ENCODE measurements around the gene RBP3. TPM values are rescaled to one million over a fixed set of nuclear protein-coding genes. Genes with fewer than 3 reads are reported as not detected.

Gene RBP3
- not detected in 2 replicates for total RNA-seq (2014; rRNA removed; shearing (Covaris generic); ENCODE audit: low replicate concordance)

- H3K27ac ChIP-seq (ENCODE audit: low read length): no peak within 1 kb of the TSS
- no peaks in the 10 kb centered on the region for H3K4me1 ChIP-seq (ENCODE audit: low read length)
- no peak for DNase-seq
- H4K20me1 ChIP-seq (ENCODE audit: insufficient read depth, low read depth, low read length): no peaks in the 10 kb centered on the region
- no peak within 1 kb of the TSS for H3K9ac ChIP-seq (ENCODE audit: low read length)
- H3K4me2 ChIP-seq (ENCODE audit: low read depth, low read length, poor library complexity, severe bottlenecking): no peak within 1 kb of the TSS
- H2AFZ ChIP-seq (ENCODE audit: low read length): no peak within 1 kb of the TSS
- H3K4me3 ChIP-seq (ENCODE audit: low read length): no peak within 1 kb of the TSS
- no peaks in the 10 kb centered on the region for H3K9me2 ChIP-seq (replicated peaks; ENCODE audit: insufficient read depth, low read length)
- H3K79me2 ChIP-seq (ENCODE audit: low read length): no peaks in the 10 kb centered on the region
- no peaks in the 10 kb centered on the region for H3K36me3 ChIP-seq (ENCODE audit: insufficient read depth, low read length)
- no peaks in the 10 kb centered on the region for H3K9me3 ChIP-seq (ENCODE audit: low read length)
- no peaks in the 10 kb centered on the region for H3K27me3 ChIP-seq (ENCODE audit: low read length)
Measured at GRCh38 chr10:47348138-47348651, at the start of gene RBP3. TSS of gene RBP3 (plus strand) at chr10:47348363. CDS start at chr10:47348485, 122 bp downstream.

GRCh38 chr10:47298715-47299114, 49.4 kb upstream of the RBP3 start:
- H3K27ac ChIP-seq (ENCODE audit: low read length): no peak overlapping the region
- H3K4me2 ChIP-seq (ENCODE audit: low read depth, low read length, poor library complexity, severe bottlenecking): no peak overlapping the region
- no peaks in the 10 kb centered on the region for H3K9me2 ChIP-seq (replicated peaks; ENCODE audit: insufficient read depth, low read length)
- H2AFZ ChIP-seq (ENCODE audit: low read length): no peak overlapping the region
- H3K4me3 ChIP-seq (ENCODE audit: low read length): no peak overlapping the region
- no peak overlapping the region for H3K9ac ChIP-seq (ENCODE audit: low read length)
- H3K4me1 ChIP-seq (ENCODE audit: low read length): no peaks in the 10 kb centered on the region
- no peak for DNase-seq
- H3K79me2 ChIP-seq (ENCODE audit: low read length): no peaks in the 10 kb centered on the region
- H3K9me3 ChIP-seq (ENCODE audit: low read length): no peaks in the 10 kb centered on the region
- no peaks in the 10 kb centered on the region for H3K36me3 ChIP-seq (ENCODE audit: insufficient read depth, low read length)
- H4K20me1 ChIP-seq (ENCODE audit: insufficient read depth, low read depth, low read length): no peaks in the 10 kb centered on the region
- no peaks in the 10 kb centered on the region for H3K27me3 ChIP-seq (ENCODE audit: low read length)

GRCh38 chr10:47299611-47300428, 48.3 kb upstream of the RBP3 start, which contains the start of gene GDF10:
TSS of gene GDF10 (plus strand) at chr10:47300197. CDS start at chr10:47300652, 455 bp downstream.
- Histone ChIP-seq H3K4me3 (ENCODE audit: low read length) (no peak within 1 kb of the TSS), H3K4me2 (ENCODE audit: low read depth, low read length, poor library complexity, severe bottlenecking) (no peak within 1 kb of the TSS)
- no peak for DNase-seq

GRCh38 chr10:47300429-47300931, 47.7 kb upstream of the RBP3 start:
- Histone ChIP-seq H3K36me3 (ENCODE audit: insufficient read depth, low read length) (no peaks in the 10 kb centered on the region), H3K79me2 (ENCODE audit: low read length) (no peaks in the 10 kb centered on the region), H3K27me3 (ENCODE audit: low read length) (no peaks in the 10 kb centered on the region), H2AFZ (ENCODE audit: low read length) (no peak overlapping the region), H3K4me1 (ENCODE audit: low read length) (no peaks in the 10 kb centered on the region), H3K9ac (ENCODE audit: low read length) (no peak overlapping the region), H4K20me1 (ENCODE audit: insufficient read depth, low read depth, low read length) (no peaks in the 10 kb centered on the region), H3K9me3 (ENCODE audit: low read length) (no peaks in the 10 kb centered on the region), H3K9me2 (replicated peaks; ENCODE audit: insufficient read depth, low read length) (no peaks in the 10 kb centered on the region), H3K4me2 (ENCODE audit: low read depth, low read length, poor library complexity, severe bottlenecking) (no peak overlapping the region), H3K4me3 (ENCODE audit: low read length) (no peak overlapping the region), H3K27ac (ENCODE audit: low read length) (no peak overlapping the region)
- DNase-seq: no peak

More at GRCh38 chr10:47299611-47300428, 48.3 kb upstream of the RBP3 start, which contains the start of gene GDF10:
- no peaks in the 10 kb centered on the region for H3K9me2 ChIP-seq (replicated peaks; ENCODE audit: insufficient read depth, low read length)
- H3K4me1 ChIP-seq (ENCODE audit: low read length): no peaks in the 10 kb centered on the region
- no peaks in the 10 kb centered on the region for H3K36me3 ChIP-seq (ENCODE audit: insufficient read depth, low read length)
- no peak within 1 kb of the TSS for H3K27ac ChIP-seq (ENCODE audit: low read length)
- no peaks in the 10 kb centered on the region for H4K20me1 ChIP-seq (ENCODE audit: insufficient read depth, low read depth, low read length)
- H3K9me3 ChIP-seq (ENCODE audit: low read length): no peaks in the 10 kb centered on the region
- H2AFZ ChIP-seq (ENCODE audit: low read length): no peak within 1 kb of the TSS
- H3K79me2 ChIP-seq (ENCODE audit: low read length): no peaks in the 10 kb centered on the region
- no peaks in the 10 kb centered on the region for H3K27me3 ChIP-seq (ENCODE audit: low read length)
- H3K9ac ChIP-seq (ENCODE audit: low read length): no peak within 1 kb of the TSS

- no peak overlapping the region for H2AFZ ChIP-seq (ENCODE audit: low read length)
- H3K36me3 ChIP-seq (ENCODE audit: insufficient read depth, low read length): no peaks in the 10 kb centered on the region
- no peaks in the 10 kb centered on the region for H3K9me2 ChIP-seq (replicated peaks; ENCODE audit: insufficient read depth, low read length)
- no peaks in the 10 kb centered on the region for H4K20me1 ChIP-seq (ENCODE audit: insufficient read depth, low read depth, low read length)
- H3K79me2 ChIP-seq (ENCODE audit: low read length): no peaks in the 10 kb centered on the region
- H3K27ac ChIP-seq (ENCODE audit: low read length): no peak overlapping the region
- no peaks in the 10 kb centered on the region for H3K27me3 ChIP-seq (ENCODE audit: low read length)
- no peaks in the 10 kb centered on the region for H3K4me1 ChIP-seq (ENCODE audit: low read length)
- no peak overlapping the region for H3K9ac ChIP-seq (ENCODE audit: low read length)
- no peak for DNase-seq
- H3K4me2 ChIP-seq (ENCODE audit: low read depth, low read length, poor library complexity, severe bottlenecking): no peak overlapping the region
- no peaks in the 10 kb centered on the region for H3K9me3 ChIP-seq (ENCODE audit: low read length)
- H3K4me3 ChIP-seq (ENCODE audit: low read length): no peak overlapping the region
Measured at GRCh38 chr10:47301833-47302232, 46.3 kb upstream of the RBP3 start.

- H3K9ac ChIP-seq (ENCODE audit: low read length): no peak overlapping the region
- no peaks in the 10 kb centered on the region for H3K9me2 ChIP-seq (replicated peaks; ENCODE audit: insufficient read depth, low read length)
- H3K79me2 ChIP-seq (ENCODE audit: low read length): no peaks in the 10 kb centered on the region
- H2AFZ ChIP-seq (ENCODE audit: low read length): no peak overlapping the region
- H3K4me3 ChIP-seq (ENCODE audit: low read length): no peak overlapping the region
- H3K36me3 ChIP-seq (ENCODE audit: insufficient read depth, low read length): no peaks in the 10 kb centered on the region
- H3K4me1 ChIP-seq (ENCODE audit: low read length): no peaks in the 10 kb centered on the region
- H3K9me3 ChIP-seq (ENCODE audit: low read length): no peaks in the 10 kb centered on the region
- H4K20me1 ChIP-seq (ENCODE audit: insufficient read depth, low read depth, low read length): no peaks in the 10 kb centered on the region
- H3K27me3 ChIP-seq (ENCODE audit: low read length): no peaks in the 10 kb centered on the region
- H3K27ac ChIP-seq (ENCODE audit: low read length): no peak overlapping the region
- no peak for DNase-seq
- H3K4me2 ChIP-seq (ENCODE audit: low read depth, low read length, poor library complexity, severe bottlenecking): no peak overlapping the region
Measured at GRCh38 chr10:47303105-47303504, 45.1 kb upstream of the RBP3 start.

GRCh38 chr10:47303866-47304265, 44.3 kb upstream of the RBP3 start:
- H3K27me3 ChIP-seq (ENCODE audit: low read length): no peaks in the 10 kb centered on the region
- no peak for DNase-seq
- no peaks in the 10 kb centered on the region for H3K4me1 ChIP-seq (ENCODE audit: low read length)
- H3K4me3 ChIP-seq (ENCODE audit: low read length): no peak overlapping the region
- H3K27ac ChIP-seq (ENCODE audit: low read length): no peak overlapping the region
- no peak overlapping the region for H3K9ac ChIP-seq (ENCODE audit: low read length)
- no peaks in the 10 kb centered on the region for H3K9me2 ChIP-seq (replicated peaks; ENCODE audit: insufficient read depth, low read length)
- no peak overlapping the region for H3K4me2 ChIP-seq (ENCODE audit: low read depth, low read length, poor library complexity, severe bottlenecking)
- H4K20me1 ChIP-seq (ENCODE audit: insufficient read depth, low read depth, low read length): no peaks in the 10 kb centered on the region
- H3K9me3 ChIP-seq (ENCODE audit: low read length): no peaks in the 10 kb centered on the region
- no peaks in the 10 kb centered on the region for H3K79me2 ChIP-seq (ENCODE audit: low read length)
- H2AFZ ChIP-seq (ENCODE audit: low read length): no peak overlapping the region
- no peaks in the 10 kb centered on the region for H3K36me3 ChIP-seq (ENCODE audit: insufficient read depth, low read length)

- Histone ChIP-seq H3K36me3 (ENCODE audit: insufficient read depth, low read length) (no peaks in the 10 kb centered on the region), H3K4me1 (ENCODE audit: low read length) (no peaks in the 10 kb centered on the region)
Measured at GRCh38 chr10:47305566-47305965, 42.6 kb upstream of the RBP3 start.

More at GRCh38 chr10:47305566-47305965, 42.6 kb upstream of the RBP3 start:
- Histone ChIP-seq H2AFZ (ENCODE audit: low read length) (no peak overlapping the region), H3K9me2 (replicated peaks; ENCODE audit: insufficient read depth, low read length) (no peaks in the 10 kb centered on the region), H3K9me3 (ENCODE audit: low read length) (no peaks in the 10 kb centered on the region), H3K4me3 (ENCODE audit: low read length) (no peak overlapping the region), H3K27me3 (ENCODE audit: low read length) (no peaks in the 10 kb centered on the region), H3K9ac (ENCODE audit: low read length) (no peak overlapping the region), H3K79me2 (ENCODE audit: low read length) (no peaks in the 10 kb centered on the region), H4K20me1 (ENCODE audit: insufficient read depth, low read depth, low read length) (no peaks in the 10 kb centered on the region), H3K4me2 (ENCODE audit: low read depth, low read length, poor library complexity, severe bottlenecking) (no peak overlapping the region), H3K27ac (ENCODE audit: low read length) (no peak overlapping the region)
- DNase-seq: no peak

All from Karpas-422 (cell line).